Mammary epithelial cell (primary cell): ENCODE results near the gene SH2D1B.

Source experiments
- CTCF ChIP-seq, 2 donors: IDR thresholded peaks in 1 of 2; conservative IDR thresholded peaks in 1 of 2; 2 replicates each; pipeline ENCODE4 v1.5.1; 2011 to 2012; ENCODE audit warnings: inconsistent platforms in 2 of 2, low read length in 2 of 2, mild to moderate bottlenecking in 2 of 2, control low read depth in 1 of 2, low read depth in 1 of 2; ENCODE audit not compliant: insufficient read depth in 1 of 2; ENCODE audit errors: extremely low read depth in 1 of 2
- EZH2 ChIP-seq: IDR thresholded peaks from 2 replicates; pipeline ENCODE4 v1.6.1; 2012; ENCODE audit warnings: low read length, inconsistent platforms, borderline replicate concordance

- no peak for TF ChIP-seq EZH2
- no peak for TF ChIP-seq CTCF (conservative IDR thresholded peaks at IDR 0.05 in 1 of 2, IDR thresholded peaks at IDR 0.05 in 1 of 2; ENCODE audit: extremely low read depth in 1 of 2, insufficient read depth in 1 of 2, low read depth in 1 of 2, low read length in 2 of 2)
Observed at GRCh38 chr1:162412002-162412401, at the start of gene SH2D1B.
